Stomach (tissue), 9 donors: ENCODE results near the gene FHL2. TPM values are rescaled to one million over a fixed set of nuclear protein-coding genes. Genes with fewer than 3 reads are reported as not detected.

Experiments
- DNase-seq, 2 donors: peaks; one replicate each; pipeline versions ENCODE4 v3.0.0 to v3.0.0-alpha.2; 2013 to 2019
- H3K27ac ChIP-seq, 5 donors: fragments of 200-600 bp in 4 of 5; sonication (generic) in 4 of 5; one replicate each; pipeline ENCODE4 v1.5.1; 2013 to 2019; ENCODE audit warnings: mild to moderate bottlenecking in 1 of 5, moderate library complexity in 1 of 5
- H3K27me3 ChIP-seq, 3 donors: fragments of 200-600 bp; sonication (generic); one replicate each; pipeline ENCODE4 v1.5.1; 2017 to 2019; ENCODE audit warnings: mixed run types in 1 of 3
- H3K36me3 ChIP-seq, 4 donors: fragments of 200-600 bp; sonication (generic); 1 replicate in 3 of 4; 2 replicates in 1 of 4; pipeline ENCODE4 v1.5.1; 2016 to 2019
- H3K4me1 ChIP-seq, 4 donors: fragments of 200-600 bp; sonication (generic); one replicate each; pipeline ENCODE4 v1.5.1; 2016 to 2019
- H3K4me3 ChIP-seq, 4 donors: fragments of 200-600 bp; sonication (generic) in 3 of 4; one replicate each; pipeline ENCODE4 v1.5.1; 2016 to 2019; ENCODE audit warnings: mild to moderate bottlenecking in 1 of 4
- H3K9me3 ChIP-seq, 4 donors: fragments of 200-600 bp; sonication (generic); one replicate each; pipeline ENCODE4 v1.5.1; 2016 to 2019
- CTCF ChIP-seq, 7 experiments: fragments of 450-650 bp in 4 of 7; fragments of 200-600 bp in 3 of 7; sonication (generic) in 3 of 7; IDR thresholded peaks; one replicate each; pipeline ENCODE4 v1.5.1; 2016 to 2019; ENCODE audit warnings: antibody characterized with exemption in 7 of 7, control low read depth in 2 of 7, mild to moderate bottlenecking in 1 of 7
- EP300 ChIP-seq: sonication (generic); formaldehyde crosslinking; IDR thresholded peaks from one replicate; pipeline ENCODE4 v1.6.1; 2017; ENCODE audit warnings: antibody characterized with exemption
- POLR2A ChIP-seq, 4 donors: fragments of 450-650 bp; IDR thresholded peaks; one replicate each; pipeline ENCODE4 v1.6.1; 2016; ENCODE audit warnings: antibody characterized with exemption in 4 of 4, control low read depth in 2 of 4, mild to moderate bottlenecking in 1 of 4, moderate library complexity in 1 of 4
- POLR2AphosphoS5 ChIP-seq, 3 donors: sonication (generic); formaldehyde crosslinking; IDR thresholded peaks; one replicate each; pipeline ENCODE4 v1.6.1; 2016; ENCODE audit warnings: antibody characterized with exemption in 3 of 3
- WGBS, 5 donors: extraction: QIAGEN DNeasy Blood & Tissue Kit in 3 of 5; methylation state at CpG; one replicate each; pipeline versions ENCODE4 v1.1.5 to v1.1.7; 2013 to 2018; 5-methylcytosine and 5-hydroxymethylcytosine counted together
- intact Hi-C: fragments of 100-400 bp; cut with DNase I; formaldehyde crosslinking; loops from one replicate; pipeline ENCODE4 v1.15.1; 2023; ENCODE audit warnings: low total_unique reads
- polyA plus RNA-seq, 3 donors: library from polyadenylated mRNA; stranded (reverse); fragments of 200-250 nt; gene quantifications; one replicate each; pipeline ENCODE4 v1.2.3, GENCODE V29; 2013
- total RNA-seq, 5 donors: library from RNA; depleted of rRNA; stranded (reverse); fragments of >200 nt; gene quantifications; one replicate each; pipeline versions ENCODE4 v1.1.0 to v1.2.3, GENCODE V29; 2014 to 2016
- donor health status: healthy with polysubstance abuse.
- donor health status: Bipolar disorder and iron deficiency.
- donor health status: healthy.

Gene FHL2
- total and polyA plus RNA-seq, 8 donors, result 42.3 to 240 (median 61.9) TPM

DNA sequence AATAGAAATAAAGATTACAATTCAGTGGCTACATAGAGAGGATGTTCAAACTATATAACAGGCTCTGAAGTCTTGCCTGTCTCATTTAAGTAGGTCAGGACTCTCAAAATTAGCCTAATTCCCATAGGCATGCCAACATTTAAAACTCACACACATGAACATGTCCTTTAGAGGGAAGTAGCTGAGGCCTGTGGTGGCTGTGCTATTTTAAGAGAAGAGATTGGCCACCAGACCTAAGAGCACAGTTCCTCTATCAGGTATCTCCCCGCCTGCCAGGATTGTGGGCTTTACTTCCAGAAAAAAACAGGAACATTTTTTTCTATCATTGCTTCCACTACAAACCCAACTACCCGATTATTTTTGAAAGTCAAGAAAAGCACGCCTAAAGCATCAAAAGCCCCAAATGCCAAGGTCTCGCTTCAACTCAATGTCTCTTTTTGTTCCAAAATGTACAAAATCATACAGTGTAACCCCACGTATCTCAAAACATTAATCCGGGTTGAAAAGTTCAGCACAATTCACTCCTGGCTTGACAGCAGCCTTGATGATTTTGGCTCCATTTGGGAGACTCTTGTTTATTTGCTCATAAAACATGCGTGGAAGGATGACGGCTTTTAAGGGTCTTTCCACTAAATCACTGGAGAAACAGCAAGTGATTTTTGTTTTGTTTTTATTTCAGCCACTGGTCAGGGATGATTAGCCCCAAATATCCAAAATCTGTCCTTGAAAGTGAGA, 15.3 kb downstream of the FHL2 start:
- Histone ChIP-seq H3K27ac (peak overlapping the region in 4 of 5 donors; percentile 71 to 93 (median 84)), H3K4me3 (no peak overlapping the region), H3K27me3 (no peaks in the 10 kb centered on the region), H3K4me1 (peaks cover 60 to 100% (median 76%) of the 10 kb centered on the region in 4 donors), H3K36me3 (peaks cover 11 to 53% (median 31%) of the 10 kb centered on the region in 4 donors), H3K9me3 (no peaks in the 10 kb centered on the region)
- WGBS, 5 donors, result 47 to 65% (median 54%) methylated on average over 8 of the region's 8 CpGs
- DNase-seq, result no peak
- intact Hi-C loops, result no loop called here
- TF ChIP-seq POLR2A (IDR thresholded peaks at IDR 0.05), result no peak

DNA sequence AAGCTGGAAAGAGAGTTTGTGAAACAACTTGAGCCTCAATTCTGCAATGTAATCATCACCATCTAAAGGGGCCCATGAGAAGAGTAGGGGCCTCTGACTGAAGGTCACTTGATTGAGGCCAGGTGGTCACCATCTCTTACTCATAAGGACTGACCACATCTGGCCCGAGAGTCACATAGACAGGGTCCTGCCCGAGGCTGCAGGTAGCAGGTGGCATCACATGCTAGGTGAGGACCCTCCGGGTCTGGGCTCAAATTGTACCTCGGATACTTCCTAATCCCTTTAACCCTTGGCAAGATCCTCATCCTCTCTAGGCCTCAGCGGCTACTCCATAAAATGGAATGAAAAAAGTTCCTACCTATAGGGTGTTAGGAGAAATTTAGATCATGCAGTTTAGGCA, 16.7 kb downstream of the FHL2 start:
- Histone ChIP-seq H3K9me3 (no peaks in the 10 kb centered on the region), H3K4me1 (peaks cover 64 to 100% (median 80%) of the 10 kb centered on the region in 4 donors), H3K4me3 (no peak overlapping the region), H3K27me3 (no peaks in the 10 kb centered on the region), H3K36me3 (peaks cover 11 to 61% (median 32%) of the 10 kb centered on the region in 4 donors), H3K27ac (peak overlapping the region in 4 of 5 donors; percentile 71 to 93 (median 86))
- 82 to 92% (median 87%) methylated on average over 5 of the region's 5 CpGs for WGBS, 5 donors
- no peak for TF ChIP-seq POLR2AphosphoS5 (IDR thresholded peaks at IDR 0.05)
- TF ChIP-seq POLR2A (IDR thresholded peaks at IDR 0.05), result no peak
- no peak for TF ChIP-seq CTCF (IDR thresholded peaks at IDR 0.05)
- TF ChIP-seq EP300, result no peak
- intact Hi-C loops, result no loop called here
- no peak for DNase-seq

- H3K27me3 ChIP-seq, result no peaks in the 10 kb centered on the region
- H3K27ac ChIP-seq, result peak overlapping the region; percentile 71 to 93 (median 85)
- intact Hi-C loops, result no loop called here
- WGBS, 5 donors, result 63 to 76% (median 66%) methylated on average over 14 of the region's 14 CpGs
- no peak for TF ChIP-seq CTCF (IDR thresholded peaks at IDR 0.05)
- TF ChIP-seq EP300, result no peak
- TF ChIP-seq POLR2AphosphoS5 (IDR thresholded peaks at IDR 0.05), result no peak
- no peak for TF ChIP-seq POLR2A (IDR thresholded peaks at IDR 0.05)
- H3K4me1 ChIP-seq, result peaks cover 62 to 100% (median 75%) of the 10 kb centered on the region in 4 donors
- no peak overlapping the region for H3K4me3 ChIP-seq
- H3K9me3 ChIP-seq, result no peaks in the 10 kb centered on the region
- peaks cover 11 to 66% (median 34%) of the 10 kb centered on the region in 4 donors for H3K36me3 ChIP-seq
- DNase-seq, result no peak
Observed at GRCh38 chr2:105381101-105381668, 17.7 kb downstream of the FHL2 start.

DNA sequence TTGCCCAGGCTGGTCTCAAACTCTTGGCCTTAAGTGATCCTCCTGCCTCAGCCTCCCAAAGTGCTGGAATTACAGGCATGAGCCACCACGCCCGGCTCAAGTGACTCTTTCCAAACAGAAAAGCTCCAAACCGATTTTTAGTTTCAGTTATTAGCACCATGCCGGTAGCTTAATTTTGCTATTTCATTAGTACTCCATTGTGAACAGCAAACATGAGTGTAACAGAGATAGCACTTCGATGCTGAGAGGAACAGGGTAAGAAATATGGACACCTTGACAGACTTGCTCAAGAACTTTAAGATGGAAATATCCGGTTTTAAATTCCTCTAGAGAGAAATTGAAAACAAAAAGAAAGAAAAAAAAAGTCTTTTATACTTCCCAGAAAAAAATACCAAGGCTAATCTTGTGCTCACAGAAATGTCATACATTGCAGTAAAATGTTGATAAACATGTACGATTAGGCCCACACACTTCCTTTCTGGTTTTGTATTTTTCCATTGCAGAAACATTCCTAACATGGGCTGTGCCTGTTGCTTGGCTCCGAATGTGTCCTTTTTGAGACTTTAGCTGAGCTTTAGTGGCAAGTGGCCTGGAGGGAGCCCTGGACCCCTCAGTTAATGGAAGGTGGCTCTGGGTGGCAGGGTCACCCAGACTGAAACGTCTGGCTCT, 18.3 kb downstream of the FHL2 start:
- Histone ChIP-seq H3K4me3 (no peak overlapping the region), H3K9me3 (no peaks in the 10 kb centered on the region), H3K27ac (peak overlapping the region; percentile 71 to 93 (median 85)), H3K4me1 (peaks cover 64 to 100% (median 77%) of the 10 kb centered on the region in 4 donors), H3K27me3 (no peaks in the 10 kb centered on the region), H3K36me3 (peaks cover 11 to 60% (median 28%) of the 10 kb centered on the region in 4 donors)
- DNase-seq, result no peak
- peak; percentile 45 to 65 (median 58) for TF ChIP-seq POLR2AphosphoS5 (IDR thresholded peaks at IDR 0.05)
- no peak for TF ChIP-seq EP300
- TF ChIP-seq CTCF (IDR thresholded peaks at IDR 0.05), result no peak
- WGBS, 5 donors, result 17 to 31% (median 27%) methylated on average over 9 of the region's 9 CpGs
- intact Hi-C loops, result no loop called here
